GM12872 (cell line): Measurements from ENCODE around the gene AOPEP.

ENCODE experiments used
- CTCF ChIP-seq: IDR thresholded peaks from 3 replicates; pipeline ENCODE4 v1.5.1; 2011; ENCODE audit warnings: low read depth, mild to moderate bottlenecking, low read length, moderate library complexity; ENCODE audit not compliant: insufficient read depth

The AOPEP gene

GRCh38 chr9:95043826-95044225 lies 317.3 kb downstream of the AOPEP start:
- no peak for TF ChIP-seq CTCF

GRCh38 chr9:95044731-95045508 lies 318.4 kb downstream of the AOPEP start:
- TF ChIP-seq CTCF: no peak

- TF ChIP-seq CTCF: no peak
Observed at GRCh38 chr9:95045751-95046150, 319.3 kb downstream of the AOPEP start.

GRCh38 chr9:95047452-95048224 lies 321.1 kb downstream of the AOPEP start:
- TF ChIP-seq CTCF: no peak

- TF ChIP-seq CTCF: no peak
Observed at GRCh38 chr9:95048225-95049087, 322.0 kb downstream of the AOPEP start.

- no peak for TF ChIP-seq CTCF
Observed at GRCh38 chr9:95049761-95050160, 323.3 kb downstream of the AOPEP start.
